GM12878 (cell line): ENCODE data around the gene ACO1.

Experiments used
- CTCF ChIP-seq, 3 experiments: IDR thresholded peaks in 2 of 3; conservative IDR thresholded peaks in 1 of 3; 2 replicates each; pipeline ENCODE4 v1.5.1; 2011; ENCODE audit warnings: low read depth in 3 of 3, low read length in 3 of 3, mild to moderate bottlenecking in 3 of 3, control low read depth in 2 of 3, moderate library complexity in 2 of 3, inconsistent platforms in 1 of 3, mixed read lengths in 1 of 3; ENCODE audit not compliant: control insufficient read depth in 2 of 3, insufficient read depth in 1 of 3; ENCODE audit errors: extremely low read depth in 1 of 3
- EP300 ChIP-seq, 2 experiments: fragments of 150-350 bp in 1 of 2; IDR thresholded peaks; 2 replicates each; pipeline ENCODE4 v1.6.1; 2011 to 2012; ENCODE audit warnings: low read depth in 2 of 2, low read length in 2 of 2, borderline replicate concordance in 1 of 2, improper control_type of control experiment in 1 of 2, inconsistent platforms in 1 of 2; ENCODE audit not compliant: control insufficient read depth in 1 of 2
- FOXM1 ChIP-seq: IDR thresholded peaks from 2 replicates; pipeline ENCODE4 v1.6.1; 2012; ENCODE audit warnings: low read depth, mild to moderate bottlenecking, inconsistent platforms, low read length, moderate library complexity
- MTA2 ChIP-seq: fragments of 450-650 bp; IDR thresholded peaks from 2 replicates; pipeline ENCODE4 v1.6.1; 2016; ENCODE audit warnings: low read depth, mild to moderate bottlenecking, moderate library complexity
- RAD51 ChIP-seq: fragments of 450-650 bp; IDR thresholded peaks from 2 replicates; pipeline ENCODE4 v1.6.1; 2016; ENCODE audit warnings: moderate library complexity, mild to moderate bottlenecking, inconsistent platforms
- SIX5 ChIP-seq: IDR thresholded peaks from 2 replicates; pipeline ENCODE4 v1.6.1; 2011; ENCODE audit warnings: mild to moderate bottlenecking, low read depth, low read length, moderate library complexity; ENCODE audit not compliant: severe bottlenecking
- SREBF2 ChIP-seq: IDR thresholded peaks from 2 replicates; pipeline ENCODE4 v1.6.1; 2012; ENCODE audit warnings: mild to moderate bottlenecking, low read length
- TBL1XR1 ChIP-seq: IDR thresholded peaks from 2 replicates; pipeline ENCODE4 v1.6.1; 2012; ENCODE audit warnings: low read depth, low read length, improper control_type of control experiment
- USF1 ChIP-seq: IDR thresholded peaks from 2 replicates; pipeline ENCODE4 v1.6.1; 2011; ENCODE audit warnings: borderline replicate concordance, low read depth, mild to moderate bottlenecking, moderate library complexity, mixed read lengths, low read length; ENCODE audit not compliant: insufficient read depth; ENCODE audit errors: extremely low read length
- ZNF217 ChIP-seq: fragments of 450-650 bp; IDR thresholded peaks from 2 replicates; pipeline ENCODE4 v1.6.1; 2017; ENCODE audit warnings: antibody characterized with exemption, mild to moderate bottlenecking
- ZZZ3 ChIP-seq: IDR thresholded peaks from 2 replicates; pipeline ENCODE4 v1.6.1; 2011; ENCODE audit warnings: low read depth; ENCODE audit not compliant: control insufficient read depth, insufficient read length
- TF ChIP-seq, protein P1 (sequence below): IDR thresholded peaks from 2 replicates; pipeline ENCODE4 v1.6.1; 2012; ENCODE audit warnings: low read length, inconsistent platforms

DNA sequence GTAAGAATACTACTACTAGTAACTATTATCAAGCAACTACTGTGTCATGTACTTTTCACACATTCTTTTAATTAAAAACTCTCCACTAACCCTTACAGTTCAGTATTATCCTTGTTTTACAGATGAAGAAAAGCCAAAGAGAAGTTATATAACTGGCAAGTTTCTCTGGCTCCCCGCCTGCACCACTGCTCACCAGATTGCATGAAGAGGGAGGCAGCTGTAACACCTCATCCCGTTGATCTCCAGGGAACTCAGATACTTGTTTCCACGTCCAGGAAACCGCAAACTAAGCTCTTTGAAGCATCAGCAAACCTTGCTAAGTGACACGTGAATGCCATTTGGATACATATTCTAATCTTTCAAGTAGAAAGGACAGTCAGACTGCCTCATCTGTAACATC is 71.3 kb downstream of the ACO1 start:
- TF ChIP-seq ZZZ3 (no peak), RAD51 (no peak), CTCF (IDR thresholded peaks at IDR 0.05 in 2 of 3, conservative IDR thresholded peaks at IDR 0.05 in 1 of 3; ENCODE audit: control insufficient read depth in 2 of 3, extremely low read depth in 1 of 3, insufficient read depth in 1 of 3, low read depth in 3 of 3, low read length in 3 of 3) (no peak), SREBF2 (no peak), EP300 (IDR thresholded peaks at IDR 0.05; ENCODE audit: borderline replicate concordance in 1 of 2, control insufficient read depth in 1 of 2, low read depth in 2 of 2, low read length in 2 of 2) (no peak), FOXM1 (no peak), SIX5 (no peak), ZNF217 (no peak), TBL1XR1 (no peak), USF1 (no peak), MTA2 (no peak)
- TF ChIP-seq, protein P1, sequence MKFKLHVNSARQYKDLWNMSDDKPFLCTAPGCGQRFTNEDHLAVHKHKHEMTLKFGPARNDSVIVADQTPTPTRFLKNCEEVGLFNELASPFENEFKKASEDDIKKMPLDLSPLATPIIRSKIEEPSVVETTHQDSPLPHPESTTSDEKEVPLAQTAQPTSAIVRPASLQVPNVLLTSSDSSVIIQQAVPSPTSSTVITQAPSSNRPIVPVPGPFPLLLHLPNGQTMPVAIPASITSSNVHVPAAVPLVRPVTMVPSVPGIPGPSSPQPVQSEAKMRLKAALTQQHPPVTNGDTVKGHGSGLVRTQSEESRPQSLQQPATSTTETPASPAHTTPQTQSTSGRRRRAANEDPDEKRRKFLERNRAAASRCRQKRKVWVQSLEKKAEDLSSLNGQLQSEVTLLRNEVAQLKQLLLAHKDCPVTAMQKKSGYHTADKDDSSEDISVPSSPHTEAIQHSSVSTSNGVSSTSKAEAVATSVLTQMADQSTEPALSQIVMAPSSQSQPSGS, result no peak
